Umbilical cord (tissue), 2 donors: ENCODE results near the gene SLC15A4. TPM values are rescaled to one million over a fixed set of nuclear protein-coding genes. Genes with fewer than 3 reads are reported as not detected.
A peak's percentile ranks its signal among the peaks of the same experiment; 100 is the strongest.
"Not testable (repeated sequence)": the region's sequence is repeated elsewhere in the genome, so short reads cannot be mapped to it uniquely, and the experiment has no call there.

ENCODE experiments used
- DNase-seq: peaks from one replicate; pipeline ENCODE4 v3.0.0-alpha.2; 2015; ENCODE audit warnings: low spot score
- total RNA-seq: library from RNA; depleted of rRNA; stranded (reverse); fragments of >200 nt; gene quantifications from one replicate; pipeline ENCODE4 v1.2.3, GENCODE V29; 2014; ENCODE audit warnings: low replicate concordance; ENCODE audit not compliant: insufficient read depth

The SLC15A4 gene
- 46.0 TPM for total RNA-seq

DNA sequence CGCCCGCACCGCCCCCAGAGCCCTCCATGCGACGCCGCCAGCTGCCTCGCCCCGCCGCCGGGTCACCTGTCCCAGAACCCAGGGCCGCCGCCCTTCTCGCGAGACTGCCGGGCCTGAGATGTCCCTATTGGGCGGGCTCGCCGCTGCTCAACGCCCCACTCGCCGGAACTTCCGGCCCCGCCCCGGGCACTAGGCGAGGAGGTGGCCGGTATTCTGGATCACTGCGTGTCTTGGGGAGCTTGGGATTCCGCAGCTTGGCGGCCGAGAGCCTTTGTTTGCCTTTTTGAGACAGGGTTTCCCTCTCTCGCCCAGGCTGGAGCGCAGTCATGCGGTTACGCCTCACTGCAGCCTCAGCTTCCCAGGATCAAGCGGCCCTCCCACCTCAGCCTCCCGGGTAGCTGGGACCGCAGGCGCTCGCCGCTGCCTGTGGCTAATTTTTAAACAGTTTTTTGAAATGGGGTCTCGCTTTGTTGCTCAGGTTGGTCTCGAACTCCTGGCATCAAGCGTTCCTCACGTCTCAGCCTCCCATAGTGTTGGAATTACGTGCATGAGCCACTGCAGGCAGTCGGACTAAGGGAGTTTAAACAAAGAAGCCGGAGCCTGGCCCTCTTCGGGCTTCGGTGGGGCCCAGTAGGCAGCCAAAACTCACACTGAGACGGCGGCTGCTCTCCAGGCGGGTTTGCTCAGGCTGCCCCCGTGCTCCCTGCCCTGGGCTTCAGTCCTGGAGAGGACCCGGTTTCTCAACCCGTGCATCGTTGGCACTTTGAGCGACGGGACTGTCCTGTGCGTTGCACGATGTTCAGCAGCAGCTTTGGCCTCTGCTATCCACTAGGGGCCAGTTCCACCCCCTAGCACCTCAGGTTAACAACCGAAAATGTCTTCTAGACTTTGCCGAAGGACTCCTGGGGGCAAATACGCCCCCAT, at the start of gene SLC15A4:
SLC15A4 (minus strand) TSS at position 43 of the 924 bp plus-strand sequence; CDS start at position 28, 15 bp downstream.
- DNase-seq: peak; percentile 95

DNA sequence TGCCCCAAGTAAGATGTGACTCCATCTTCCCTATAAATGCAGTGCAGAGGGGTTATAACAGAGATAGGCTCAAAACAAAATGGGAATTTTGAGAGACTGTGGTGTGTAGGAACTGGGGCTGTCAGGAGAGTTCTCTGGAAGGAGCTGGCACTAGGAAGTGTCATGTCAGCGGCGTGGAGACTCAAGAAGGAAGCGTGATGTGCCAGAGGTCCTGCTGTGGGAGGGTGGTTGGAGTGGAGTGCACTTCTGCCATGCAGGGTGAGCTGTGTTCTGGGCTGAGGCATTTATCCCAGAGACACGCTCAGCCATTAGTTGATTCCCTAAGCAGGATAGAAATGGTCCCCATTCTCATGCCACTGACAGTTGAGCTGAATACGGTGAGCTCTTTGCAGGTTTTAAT, 48.5 kb upstream of the SLC15A4 start:
- no peak for DNase-seq

GRCh38 chr12:128871516-128871892, 47.7 kb upstream of the SLC15A4 start:
- no peak for DNase-seq

DNA sequence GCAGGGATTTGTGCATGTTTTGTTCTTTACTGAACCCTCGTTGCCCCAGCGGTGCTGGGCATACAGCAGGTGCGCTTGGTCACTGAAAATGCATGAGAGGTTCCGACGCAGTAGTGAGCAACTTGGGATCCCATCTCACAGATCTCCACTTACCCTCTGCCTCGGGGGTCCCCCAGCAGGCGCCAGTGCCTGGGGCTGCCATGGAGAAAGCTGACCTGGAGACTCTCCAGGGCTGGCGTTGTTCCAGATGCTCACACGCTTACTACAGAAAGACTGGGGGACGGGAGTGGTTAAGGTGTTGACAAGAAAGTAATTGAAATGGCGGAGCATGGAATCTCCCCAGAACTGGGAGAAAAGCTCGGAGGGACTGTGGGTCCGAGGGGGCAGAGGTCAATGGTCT, 43.7 kb upstream of the SLC15A4 start:
- no peak for DNase-seq

DNA sequence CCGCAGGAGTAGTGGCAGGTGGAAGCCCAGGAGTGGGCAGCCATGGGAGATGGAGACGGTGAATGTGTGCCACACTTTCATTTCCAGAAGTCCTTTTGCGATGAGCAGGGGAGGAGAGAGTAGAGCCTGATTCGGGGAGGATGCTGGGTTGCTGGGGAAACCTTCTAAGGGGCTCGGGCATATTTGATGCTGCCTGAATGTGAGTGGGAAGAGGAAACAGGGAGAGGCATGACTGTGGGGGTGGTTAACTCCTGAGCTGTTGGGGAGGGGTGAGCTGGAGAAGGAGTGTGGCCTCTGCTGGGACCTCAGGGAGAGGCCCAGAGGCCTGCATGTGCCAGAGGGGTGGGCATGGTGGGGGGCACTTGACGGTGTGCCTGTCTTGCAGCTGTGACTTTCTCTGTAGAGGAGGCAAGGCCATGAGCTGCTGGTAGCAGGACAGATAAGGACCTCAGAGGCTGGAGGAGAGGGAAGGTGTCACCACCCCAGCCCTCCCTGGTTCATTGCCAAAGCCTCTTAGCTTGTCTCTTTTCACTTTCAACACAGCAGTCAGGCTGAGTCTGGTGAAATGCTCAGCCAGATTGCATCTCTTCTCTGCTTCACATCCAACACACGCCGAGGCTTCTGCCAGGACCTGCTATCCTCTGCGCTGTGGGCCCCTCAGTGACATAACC, 40.9 kb upstream of the SLC15A4 start:
- no peak for DNase-seq

DNA sequence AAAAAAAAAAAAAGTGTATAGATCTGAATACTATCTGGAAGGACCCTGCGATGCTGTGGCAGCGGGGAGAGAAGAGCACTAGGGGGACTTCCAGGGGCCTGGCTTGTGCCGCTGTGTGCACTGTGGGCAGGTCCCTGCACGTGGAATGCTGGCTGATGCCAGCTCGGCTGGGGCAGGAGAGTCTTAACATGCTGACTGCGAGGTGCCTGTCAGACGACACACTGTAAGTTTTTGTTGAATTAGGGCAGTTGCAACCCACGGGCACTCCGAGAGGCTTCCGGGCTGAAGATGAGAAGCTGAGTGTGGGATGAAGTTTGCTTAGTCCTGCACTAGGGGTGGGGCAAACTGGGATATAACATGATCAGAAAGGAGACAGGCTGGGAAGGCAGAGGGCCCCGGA, 40.2 kb upstream of the SLC15A4 start:
- DNase-seq: no peak

DNA sequence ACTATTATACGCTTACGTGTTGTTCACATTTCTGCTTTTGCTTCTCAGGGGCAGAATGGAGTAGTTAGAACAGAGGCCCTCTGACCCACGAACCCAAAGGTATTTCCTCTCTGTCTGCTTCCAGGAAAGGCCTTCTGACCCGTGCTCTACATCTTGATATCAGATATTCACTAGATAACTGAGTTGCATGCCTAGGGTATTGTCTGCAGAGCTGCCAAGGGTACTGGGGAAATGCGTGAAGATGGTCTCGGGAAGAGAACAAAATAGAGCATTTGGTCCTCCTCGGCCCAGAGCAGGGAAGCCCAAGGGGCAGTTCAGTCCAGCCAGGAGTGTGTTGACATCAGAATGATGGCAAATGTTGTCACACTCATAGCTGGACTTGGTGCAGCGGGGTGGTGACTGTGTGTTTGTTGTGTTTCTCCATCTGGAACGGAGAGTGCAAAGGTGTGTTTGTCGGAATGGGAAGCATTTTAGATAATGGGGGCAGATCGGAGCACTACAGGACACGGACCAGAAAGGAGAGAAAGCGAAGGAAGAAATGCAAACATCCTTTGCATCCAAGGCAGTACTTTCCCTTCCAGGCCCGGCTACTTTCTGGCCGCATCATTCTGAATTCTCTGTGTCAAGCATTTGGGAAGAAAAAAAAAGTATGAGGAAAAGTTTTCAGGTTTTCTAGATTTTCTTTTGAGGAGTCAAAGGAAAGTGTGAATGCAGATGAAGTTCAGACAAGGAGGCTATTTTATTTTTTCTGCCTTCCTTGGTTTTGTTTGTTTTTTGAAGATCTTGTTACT, 37.7 kb upstream of the SLC15A4 start:
- no peak for DNase-seq

GRCh38 chr12:128859311-128859710, 35.6 kb upstream of the SLC15A4 start:
- no peak for DNase-seq

DNA sequence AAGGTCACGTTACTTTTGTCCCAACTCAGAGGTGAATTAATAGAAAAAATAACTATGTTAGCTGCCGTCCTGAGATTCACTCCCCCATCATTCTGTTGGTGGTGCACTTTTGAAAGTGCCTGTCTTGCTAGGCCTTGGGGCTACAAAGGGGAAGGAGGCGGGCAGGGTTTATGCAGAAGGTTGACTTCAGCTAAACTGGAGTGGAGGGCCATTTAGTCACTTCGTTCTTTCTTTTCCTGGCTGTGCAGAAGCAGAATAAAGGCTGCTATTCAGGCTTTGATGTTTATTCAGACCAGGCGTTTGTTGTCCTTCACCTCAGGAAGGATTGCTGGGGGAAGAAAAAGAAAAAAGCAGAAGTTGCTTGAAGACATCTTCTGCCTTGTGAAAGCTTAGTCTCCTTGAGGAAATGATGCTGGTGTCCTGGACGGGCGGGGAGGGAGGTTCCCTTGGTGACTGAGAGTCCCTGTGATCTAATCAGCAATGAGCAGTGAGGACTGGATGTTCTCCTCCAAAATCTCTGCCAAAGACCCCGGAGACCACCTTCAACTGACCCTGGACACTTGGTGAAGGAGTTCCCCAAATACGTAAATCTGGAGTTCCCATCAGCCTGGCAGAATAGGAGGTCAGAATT, 33.5 kb upstream of the SLC15A4 start:
- no peak for DNase-seq

- no peak for DNase-seq
Measured at GRCh38 chr12:128856791-128857078, 33.0 kb upstream of the SLC15A4 start.

- DNase-seq: no peak
Measured at GRCh38 chr12:128856035-128856790, 32.5 kb upstream of the SLC15A4 start.

DNA sequence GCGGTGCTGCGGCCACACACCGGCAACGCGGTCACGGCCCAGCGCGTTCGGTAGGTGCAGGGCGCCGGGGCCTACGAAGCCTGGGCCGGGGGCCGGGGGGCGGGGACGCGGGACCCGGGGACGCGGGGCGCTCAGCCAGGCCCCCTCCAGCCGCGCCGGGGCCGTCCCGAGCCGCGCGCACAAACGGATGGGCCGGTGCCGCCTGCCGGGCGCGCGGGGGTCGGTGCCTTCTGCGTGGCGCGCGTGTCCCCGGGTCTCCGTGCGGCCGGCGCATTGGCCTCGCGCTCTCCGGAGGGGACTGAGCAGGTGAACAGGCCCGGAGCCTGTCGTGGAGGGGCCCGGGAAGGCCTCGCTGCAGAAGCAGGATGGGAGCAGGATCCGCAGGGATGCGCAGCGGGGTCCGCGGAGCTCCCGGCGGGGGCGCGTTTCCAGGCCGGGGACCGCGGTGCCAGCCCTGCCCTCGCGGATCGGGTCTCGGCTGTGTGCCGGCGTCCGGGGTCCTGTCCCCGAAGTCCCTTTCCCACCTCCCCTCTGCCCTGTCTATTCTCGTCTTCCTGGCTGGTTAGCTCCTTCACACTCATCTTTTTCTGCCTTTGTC, 29.9 kb upstream of the SLC15A4 start:
- no peak for DNase-seq

- no peak for DNase-seq
Measured at GRCh38 chr12:128852885-128853599, 29.3 kb upstream of the SLC15A4 start, which contains the start of gene GLT1D1. Gene GLT1D1, plus strand, starts transcription at chr12:128853478. Its CDS starts 104 bp downstream, at chr12:128853582.

- no peak for DNase-seq
Measured at GRCh38 chr12:128852026-128852698, 28.4 kb upstream of the SLC15A4 start.

DNA sequence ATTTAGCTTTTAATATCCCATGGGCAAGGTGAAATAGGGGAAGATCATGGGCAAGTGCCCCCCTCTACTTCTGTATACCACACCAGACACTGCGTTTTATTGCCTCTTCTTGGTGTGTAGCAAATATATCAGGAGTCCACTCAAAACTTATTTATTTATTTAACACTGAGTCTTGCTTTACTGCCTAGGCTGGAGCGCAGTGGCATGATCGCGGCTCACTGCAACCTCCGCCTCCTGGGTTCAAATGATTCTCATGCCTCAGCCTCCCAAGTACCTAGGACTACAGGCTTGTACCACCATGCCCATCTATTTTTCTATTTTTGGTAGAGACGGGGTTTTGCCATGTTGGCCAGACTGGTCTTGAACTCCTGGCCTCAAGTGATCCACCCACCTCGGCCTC, 27.7 kb upstream of the SLC15A4 start:
- not testable (repeated sequence) for DNase-seq

DNA sequence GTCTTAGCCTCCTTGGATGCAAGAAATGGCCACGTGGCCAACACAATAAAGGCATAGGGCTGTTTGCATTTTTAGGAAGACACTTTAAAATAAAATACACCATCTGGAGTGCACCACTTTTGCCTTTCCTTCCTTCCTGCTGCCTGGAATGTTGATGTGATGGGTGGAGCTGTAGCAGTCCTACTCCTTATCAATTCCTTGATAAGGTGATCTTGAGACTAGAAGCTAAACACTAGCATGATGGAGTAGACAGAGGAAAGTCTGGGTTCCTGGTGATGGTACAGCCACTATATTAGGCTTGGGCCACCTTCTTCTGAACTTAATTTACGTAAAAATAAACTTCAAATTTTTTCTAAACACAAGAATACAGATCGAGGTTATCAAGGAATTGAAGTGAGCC, 26.6 kb upstream of the SLC15A4 start:
- no peak for DNase-seq

- not testable (repeated sequence) for DNase-seq
Measured at GRCh38 chr12:128849806-128850205, 26.0 kb upstream of the SLC15A4 start.

DNA sequence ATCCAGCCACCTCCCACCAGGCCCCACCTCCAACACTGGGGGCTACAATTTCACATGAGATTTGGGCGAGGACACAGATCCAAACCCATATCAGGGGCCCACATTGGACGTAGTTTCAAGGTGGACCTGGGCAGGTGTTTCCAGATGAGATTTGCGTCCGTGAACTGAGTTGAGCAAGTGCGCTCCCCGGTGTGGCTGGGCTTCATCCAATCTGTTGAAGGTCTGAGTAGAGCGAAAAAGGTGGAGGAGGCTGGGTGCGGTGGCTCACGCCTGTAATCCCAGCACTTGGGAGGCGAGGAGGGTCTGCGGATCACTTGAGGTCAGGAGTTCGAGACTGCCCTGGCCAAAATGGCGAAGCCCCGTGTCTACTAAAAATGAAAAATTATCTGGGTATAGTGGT, 24.6 kb upstream of the SLC15A4 start:
- no peak for DNase-seq

DNA sequence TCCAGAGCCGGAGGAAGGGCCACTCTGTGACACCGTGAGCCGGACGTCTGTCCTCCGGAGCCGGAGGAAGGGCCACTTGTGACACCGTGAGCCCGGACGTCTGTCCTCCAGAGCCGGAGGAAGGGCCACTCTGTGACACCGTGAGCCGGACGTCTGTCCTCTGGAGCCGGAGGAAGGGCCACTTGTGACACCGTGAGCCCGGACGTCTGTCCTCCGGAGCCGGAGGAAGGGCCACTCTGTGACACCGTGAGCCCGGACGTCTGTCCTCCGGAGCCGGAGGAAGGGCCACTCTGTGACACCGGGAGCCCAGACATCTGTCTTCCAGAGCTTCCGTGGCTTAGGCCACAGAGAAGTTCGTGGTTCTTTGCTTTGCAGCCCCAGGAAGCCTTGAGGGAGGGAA, 22.9 kb upstream of the SLC15A4 start:
- not testable (repeated sequence) for DNase-seq
